NCI-H187 treated with DMSO at 0.1 percent for 48 hours (cell line): ENCODE measurements around the gene ZNF358.

Experiments
- DNase-seq: peaks from one replicate; lab custom pipeline; 2025; lab: John Stamatoyannopoulos, UW

The ZNF358 gene

GRCh38 chr19:7489609-7490044 lies 26.3 kb upstream of the ZNF358 start:
- no peak for DNase-seq

DNA sequence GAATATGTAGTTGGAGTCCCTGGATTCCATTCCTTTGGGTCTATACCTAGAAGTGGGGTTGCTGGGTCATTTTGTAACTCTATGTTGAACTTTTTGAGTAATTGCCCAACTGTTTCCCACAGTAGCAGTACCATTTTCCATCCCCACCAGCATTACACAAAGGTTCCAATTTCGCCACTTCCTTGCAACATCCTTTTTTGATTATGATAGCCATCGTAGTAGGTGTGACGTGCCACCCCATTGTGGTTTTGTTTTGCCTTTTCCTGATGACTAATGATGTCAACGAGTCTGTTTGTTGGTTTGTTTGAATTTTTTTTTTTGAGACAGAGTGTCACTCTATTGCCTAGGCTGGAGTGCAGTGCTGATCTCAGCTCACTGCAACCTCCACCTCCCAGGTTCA lies 23.8 kb upstream of the ZNF358 start:
- DNase-seq, result no peak

- no peak for DNase-seq
Observed at GRCh38 chr19:7492558-7492957, 23.3 kb upstream of the ZNF358 start.

GRCh38 chr19:7494416-7495098 lies 21.3 kb upstream of the ZNF358 start:
- DNase-seq, result no peak

DNA sequence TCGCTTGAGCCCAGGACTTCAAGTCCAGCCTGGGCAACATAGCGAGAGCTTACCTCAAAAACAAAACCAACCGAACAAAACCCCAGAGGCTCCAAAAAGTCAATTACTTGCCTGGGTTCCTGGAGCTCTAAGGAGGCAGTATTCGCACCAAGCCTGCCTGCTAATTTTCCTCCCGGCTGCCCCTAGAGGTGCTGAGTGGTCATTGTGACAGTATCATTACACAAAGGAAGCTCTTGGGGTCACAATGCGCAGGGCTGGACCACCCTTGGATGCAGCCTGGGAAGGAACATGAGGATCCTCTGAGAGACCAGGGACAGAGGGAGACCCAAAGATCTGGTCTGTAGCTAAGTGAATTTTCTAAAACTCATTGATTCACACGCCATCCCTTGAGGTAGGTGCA lies 18.6 kb upstream of the ZNF358 start:
- DNase-seq, result no peak

- DNase-seq, result no peak
Observed at GRCh38 chr19:7500811-7501450, 15.0 kb upstream of the ZNF358 start.

- DNase-seq, result no peak
Observed at GRCh38 chr19:7502552-7502951, 13.4 kb upstream of the ZNF358 start.

DNA sequence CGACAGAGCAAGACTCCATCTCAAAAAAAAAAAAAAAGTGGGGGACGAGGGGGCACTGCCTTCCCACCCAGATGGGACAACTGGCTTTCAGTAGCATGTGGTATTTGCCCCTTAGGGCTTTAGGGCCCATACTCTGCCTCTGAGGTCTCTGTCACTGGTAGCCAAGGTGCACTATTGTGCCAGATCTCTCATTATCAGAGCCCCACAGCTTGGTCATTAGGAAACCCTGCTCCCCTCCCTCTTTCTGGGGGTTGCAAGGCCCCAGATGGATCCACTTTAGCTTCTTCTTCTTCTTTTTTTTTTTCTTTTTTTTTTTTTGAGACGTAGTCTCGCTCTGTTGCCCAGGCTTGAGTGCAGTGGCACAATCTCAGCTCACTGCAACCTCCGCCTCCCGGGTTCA lies 11.2 kb upstream of the ZNF358 start:
- no peak for DNase-seq

DNA sequence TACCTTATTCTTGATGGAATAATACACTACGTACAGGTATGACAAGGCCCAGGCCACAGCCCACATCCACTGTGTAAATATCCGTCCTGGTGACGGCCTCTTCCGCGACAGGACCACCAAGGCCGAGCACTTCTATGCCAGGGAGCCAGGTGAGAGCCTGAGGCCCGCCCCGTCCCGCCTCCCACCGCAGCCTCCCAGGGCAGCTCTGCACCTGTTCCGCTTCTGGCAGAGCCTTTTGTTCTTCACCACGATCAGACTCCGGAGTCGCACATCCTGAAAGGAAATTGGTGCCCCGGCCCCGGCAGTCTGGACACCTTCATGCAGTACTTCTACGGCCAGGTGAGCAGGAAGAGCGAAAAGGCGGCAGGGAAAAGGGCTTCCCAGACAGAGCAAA lies 10.6 kb upstream of the ZNF358 start:
- DNase-seq, result no peak

DNA sequence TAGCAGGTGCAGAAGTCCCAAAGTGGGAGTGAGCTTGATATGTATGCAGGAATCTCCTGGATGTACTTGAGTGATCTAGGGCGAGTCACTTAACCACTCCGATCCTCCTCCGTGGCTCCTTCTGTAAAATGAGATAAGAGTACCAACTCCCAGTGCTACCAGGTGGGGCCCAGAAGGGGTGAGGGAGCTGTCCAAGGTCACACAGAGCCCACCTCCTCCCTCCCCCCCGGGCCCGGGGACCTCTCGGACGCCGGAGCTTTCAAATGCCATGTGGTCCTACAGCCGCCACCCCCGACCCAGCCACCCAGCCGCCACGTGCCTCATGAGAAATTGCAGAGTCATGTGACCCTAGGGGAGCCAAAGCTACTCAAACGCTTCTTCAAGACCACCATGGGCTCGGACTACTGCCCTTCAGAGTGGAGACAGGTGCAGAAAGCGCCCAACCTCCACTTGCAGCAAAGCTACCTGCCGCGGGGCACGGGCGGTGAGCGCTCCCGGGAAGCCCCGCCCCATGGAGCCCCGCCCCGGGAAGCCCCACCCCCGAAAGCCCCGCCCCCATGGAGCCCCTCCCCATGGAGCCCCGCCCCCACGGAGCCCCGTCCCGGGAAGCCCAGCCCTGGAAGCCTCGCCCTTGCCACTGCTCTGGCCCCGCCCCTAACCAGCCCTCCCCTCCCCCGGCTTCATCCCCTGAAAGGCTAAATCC lies 10.1 kb upstream of the ZNF358 start:
- DNase-seq, result no peak

DNA sequence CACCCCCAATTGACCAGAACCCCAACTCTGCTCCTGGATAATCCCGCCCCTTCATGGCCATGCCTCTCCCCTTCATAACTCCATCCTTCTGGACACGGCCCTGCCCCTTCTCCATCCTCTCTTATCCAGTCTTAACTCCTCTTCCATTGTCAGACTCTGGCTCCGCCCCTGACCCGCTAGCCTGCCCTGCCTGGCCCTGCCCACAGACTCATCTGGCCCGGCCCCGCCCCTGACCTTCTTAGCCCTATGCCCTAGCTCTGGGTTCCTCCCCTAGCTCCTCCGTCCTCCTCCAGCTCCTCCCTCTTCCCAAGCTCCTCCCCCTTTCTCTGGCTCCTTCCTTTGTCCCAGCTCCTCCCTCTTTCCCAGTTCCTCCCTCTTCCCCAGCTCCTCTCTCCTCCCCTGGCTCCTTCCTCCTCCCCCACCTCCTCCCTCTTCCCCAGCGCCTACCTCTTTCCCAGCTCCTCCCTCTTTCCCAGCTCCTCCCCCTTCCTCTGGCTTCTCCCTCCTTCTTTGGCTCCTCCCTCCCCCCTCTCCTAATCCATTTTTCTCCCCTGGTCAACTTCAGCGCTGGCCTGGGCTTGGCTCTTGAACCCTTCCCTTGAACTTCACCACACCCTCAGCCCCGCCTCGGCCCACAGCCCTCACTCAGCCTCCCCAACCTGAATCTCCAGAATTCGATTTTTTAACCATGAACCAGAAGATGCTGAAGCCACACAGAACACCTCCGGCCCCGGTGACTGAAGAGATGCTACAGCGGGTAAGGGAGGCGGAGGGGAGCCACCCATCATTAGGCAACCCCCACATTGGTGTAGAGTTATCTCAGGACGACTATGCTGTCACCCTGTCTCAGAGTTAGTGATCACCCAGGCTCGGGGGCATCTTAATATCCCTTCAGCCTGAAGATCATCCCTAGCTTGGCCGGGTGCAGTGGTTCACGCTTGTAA lies 9.2 kb upstream of the ZNF358 start:
- peak; percentile 62 for DNase-seq

DNA sequence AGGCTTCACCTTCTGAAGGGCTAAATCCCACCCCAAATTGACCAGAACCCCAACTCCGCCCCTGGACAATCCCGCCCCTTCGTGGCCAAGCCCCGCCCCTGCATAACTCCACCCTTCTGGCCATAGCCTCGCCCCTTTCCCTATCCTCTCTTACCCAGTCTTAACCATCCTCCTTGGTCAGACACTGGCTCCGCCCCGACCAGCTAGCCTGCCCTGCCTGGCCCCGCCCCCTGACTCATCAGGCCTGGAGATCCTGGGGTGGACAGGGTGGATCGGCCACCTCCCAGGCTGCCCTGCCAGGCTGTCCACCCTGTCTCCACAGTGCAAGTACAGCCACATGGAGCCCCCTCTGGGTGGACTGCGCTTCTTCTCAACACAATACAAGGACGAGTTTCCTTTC lies 8.0 kb upstream of the ZNF358 start:
- DNase-seq, result no peak

- DNase-seq, result no peak
Observed at GRCh38 chr19:7509625-7510024, 6.3 kb upstream of the ZNF358 start.

DNA sequence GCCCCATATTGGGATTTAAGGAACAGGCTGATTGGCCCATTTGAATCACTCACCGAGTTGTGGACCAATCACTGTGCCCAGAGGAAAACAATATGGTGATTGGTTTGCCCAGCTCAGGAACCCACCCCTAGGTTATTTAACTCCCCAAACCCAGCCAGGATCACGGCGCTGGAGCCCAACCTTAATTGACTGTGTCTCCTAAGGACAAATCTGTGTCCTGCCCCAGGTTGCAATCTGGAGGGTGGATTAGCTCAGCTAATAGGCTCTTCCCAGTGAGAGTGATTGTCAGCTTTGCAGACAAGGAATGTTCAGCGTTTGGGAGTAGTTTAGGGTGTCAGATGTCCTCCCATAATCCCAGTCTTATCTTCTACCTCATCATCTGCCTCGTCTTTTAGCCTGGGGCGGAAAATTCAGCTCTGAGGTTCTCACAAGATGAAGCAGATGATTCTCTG lies 3.5 kb upstream of the ZNF358 start:
- DNase-seq, result no peak

- DNase-seq, result no peak
Observed at GRCh38 chr19:7513809-7514642, 1.9 kb upstream of the ZNF358 start.

- no peak for DNase-seq
Observed at GRCh38 chr19:7515110-7515644, 726 bp upstream of the ZNF358 start.

DNA sequence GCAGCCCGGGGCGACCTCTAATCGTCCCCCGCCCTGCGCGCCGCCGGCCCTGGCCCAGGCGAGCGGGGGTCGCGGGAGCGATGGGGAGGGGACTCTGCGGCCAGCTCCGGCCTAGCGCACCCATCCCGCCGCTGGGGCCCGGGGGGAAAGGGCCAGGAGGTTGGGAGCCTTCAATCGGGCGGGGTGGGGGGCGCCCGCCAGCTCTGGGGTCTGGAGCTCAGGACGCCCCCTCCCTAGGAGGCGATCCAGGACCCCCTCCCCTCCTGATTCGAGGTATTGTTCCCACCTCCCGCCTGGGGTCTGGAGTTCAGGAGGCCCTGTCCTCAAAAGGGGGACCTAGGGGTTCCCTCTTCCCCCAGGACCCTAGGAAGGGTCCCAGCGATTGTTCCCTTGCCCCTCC lies 430 bp downstream of the ZNF358 start:
- DNase-seq, result no peak

DNA sequence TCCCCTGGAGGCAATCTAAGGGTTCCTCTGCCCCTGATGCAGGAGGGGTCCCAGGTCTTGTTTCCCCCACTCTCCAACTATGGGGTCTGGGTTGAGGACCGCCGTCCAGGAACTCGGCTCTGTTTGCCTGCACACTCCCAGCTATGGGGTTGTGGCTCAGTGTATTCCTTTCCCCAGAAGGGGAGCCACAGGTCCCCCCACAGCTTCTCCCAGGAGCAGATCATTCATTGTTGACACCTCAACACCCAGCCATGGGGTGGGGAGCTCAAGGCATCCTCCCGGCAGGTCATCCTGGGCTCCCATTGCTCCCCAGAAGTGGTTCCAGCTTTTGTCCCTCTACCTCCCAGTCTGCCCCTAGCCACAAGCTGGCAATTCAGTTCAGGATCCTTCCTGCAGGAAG lies 975 bp downstream of the ZNF358 start:
- DNase-seq, result no peak

DNA sequence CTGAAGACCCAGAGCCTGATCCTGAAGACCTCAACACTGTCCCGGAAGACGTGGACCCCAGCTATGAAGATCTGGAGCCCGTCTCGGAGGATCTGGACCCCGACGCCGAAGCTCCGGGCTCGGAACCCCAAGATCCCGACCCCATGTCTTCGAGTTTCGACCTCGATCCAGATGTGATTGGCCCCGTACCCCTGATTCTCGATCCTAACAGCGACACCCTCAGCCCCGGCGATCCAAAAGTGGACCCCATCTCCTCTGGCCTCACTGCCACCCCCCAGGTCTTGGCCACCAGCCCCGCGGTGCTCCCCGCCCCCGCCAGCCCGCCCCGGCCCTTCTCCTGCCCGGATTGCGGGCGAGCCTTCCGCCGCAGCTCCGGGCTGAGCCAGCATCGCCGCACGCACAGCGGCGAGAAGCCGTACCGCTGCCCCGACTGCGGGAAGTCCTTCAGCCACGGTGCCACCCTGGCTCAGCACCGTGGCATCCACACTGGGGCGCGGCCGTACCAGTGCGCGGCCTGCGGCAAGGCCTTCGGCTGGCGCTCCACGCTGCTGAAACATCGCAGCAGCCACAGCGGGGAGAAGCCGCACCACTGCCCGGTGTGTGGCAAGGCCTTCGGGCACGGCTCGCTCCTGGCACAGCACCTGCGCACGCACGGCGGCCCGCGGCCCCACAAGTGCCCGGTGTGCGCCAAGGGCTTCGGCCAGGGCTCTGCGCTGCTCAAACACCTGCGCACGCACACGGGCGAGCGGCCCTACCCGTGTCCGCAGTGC lies 3.6 kb downstream of the ZNF358 start:
- DNase-seq, result no peak
